ENCODE measurements around the gene MYCN. TPM values are rescaled to one million over a fixed set of nuclear protein-coding genes. Genes with fewer than 3 reads are reported as not detected.
"Not testable (repeated sequence)": the region's sequence is repeated elsewhere in the genome, so short reads cannot be mapped to it uniquely, and the experiment has no call there.

MYCN gene
- total and polyA plus RNA-seq, 2 of the 8 experiments (the other 6 are each of a cell fraction or from before 2014, with no cell fraction given) = 87.8 to 137 TPM

DNA sequence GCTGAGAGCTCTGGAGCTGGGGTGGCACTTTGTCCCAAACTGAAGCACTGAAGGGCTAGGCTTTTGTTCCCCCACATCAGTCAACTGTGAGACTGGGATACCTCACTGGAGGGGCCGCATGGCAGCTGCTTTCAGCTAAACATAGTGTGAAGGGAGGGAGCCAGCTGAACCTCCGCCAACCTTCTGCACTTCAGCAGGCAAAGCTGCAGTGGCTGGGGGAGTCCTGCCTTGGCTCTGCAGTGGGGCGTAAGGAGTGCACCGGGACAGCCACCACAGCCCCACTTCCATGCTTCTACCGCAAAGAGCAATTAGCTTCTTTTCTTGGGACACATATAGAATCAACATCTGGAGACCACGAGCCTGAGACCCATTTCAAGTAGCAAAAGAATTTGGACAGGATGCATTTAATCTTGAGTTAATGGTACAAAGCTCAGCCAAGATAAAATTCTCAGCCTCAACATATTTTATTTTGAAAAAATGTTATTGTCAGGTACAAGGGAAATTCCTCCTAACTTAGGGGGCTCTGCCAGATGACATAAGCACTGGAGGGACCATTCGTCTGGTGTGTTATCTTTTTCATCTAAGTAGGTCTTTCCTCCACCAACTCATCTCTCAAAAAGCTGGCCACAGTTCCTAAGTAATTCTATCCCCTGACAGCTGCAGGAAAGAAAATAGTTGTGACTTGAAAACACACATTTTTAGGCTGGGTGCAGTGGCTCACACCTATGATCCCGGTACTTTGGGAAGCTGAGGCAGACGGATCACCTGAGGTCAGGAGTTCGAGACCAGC, 25.6 kb upstream of the MYCN start (continued):
- TF ChIP-seq, protein P1, sequence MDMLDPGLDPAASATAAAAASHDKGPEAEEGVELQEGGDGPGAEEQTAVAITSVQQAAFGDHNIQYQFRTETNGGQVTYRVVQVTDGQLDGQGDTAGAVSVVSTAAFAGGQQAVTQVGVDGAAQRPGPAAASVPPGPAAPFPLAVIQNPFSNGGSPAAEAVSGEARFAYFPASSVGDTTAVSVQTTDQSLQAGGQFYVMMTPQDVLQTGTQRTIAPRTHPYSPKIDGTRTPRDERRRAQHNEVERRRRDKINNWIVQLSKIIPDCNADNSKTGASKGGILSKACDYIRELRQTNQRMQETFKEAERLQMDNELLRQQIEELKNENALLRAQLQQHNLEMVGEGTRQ (IDR thresholded peaks at IDR 0.05; ENCODE audit: low read length) = no peak
- no peak for TF ChIP-seq CEBPB (IDR thresholded peaks at IDR 0.05; ENCODE audit: low read depth, low read length)
- no peak for TF ChIP-seq POLR2AphosphoS5 (IDR thresholded peaks at IDR 0.05; ENCODE audit: low read depth, low read length)
- no peak for TF ChIP-seq FOSL1 (IDR thresholded peaks at IDR 0.05; ENCODE audit: insufficient read depth, low read depth, low read length)

DNA sequence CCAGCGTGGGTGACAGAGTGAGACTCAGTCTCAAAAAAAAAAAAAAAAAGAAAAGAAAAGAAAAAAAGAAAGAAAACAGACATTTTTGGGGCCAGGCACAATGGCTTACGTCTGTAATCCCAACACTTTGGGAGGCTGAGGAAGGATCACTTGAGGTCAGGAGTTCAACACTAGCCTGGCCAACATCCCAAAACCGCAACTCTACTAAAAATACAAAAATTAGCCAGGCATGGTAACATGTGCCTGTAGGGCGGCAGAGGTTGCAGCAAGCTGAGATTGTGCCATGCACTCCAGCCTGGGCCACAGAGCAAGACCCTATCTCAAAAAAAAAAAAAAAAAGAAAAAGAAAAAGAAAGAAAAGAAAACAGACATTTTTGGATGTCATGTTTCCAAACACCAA, 24.8 kb upstream of the MYCN start:
- H3K23ac ChIP-seq (ENCODE audit: insufficient read length); H3K56ac ChIP-seq (replicated peaks; ENCODE audit: insufficient read length, low read depth, low read length); H2AFZ ChIP-seq (ENCODE audit: low read length); H2BK5ac ChIP-seq (ENCODE audit: low read depth, low read length); H3K9me3 ChIP-seq (ENCODE audit: insufficient read depth in 2 of 2, low read depth in 1 of 2, low read length in 1 of 2); H3K23me2 ChIP-seq (ENCODE audit: low read depth, low read length); H2BK12ac ChIP-seq (ENCODE audit: low read depth, low read length); H4K91ac ChIP-seq (replicated peaks; ENCODE audit: insufficient read length, low read length); H2BK15ac ChIP-seq (ENCODE audit: low read length); H3K14ac ChIP-seq (ENCODE audit: insufficient read length); H3K27me3 ChIP-seq (replicated peaks in 1 of 4; ENCODE audit: control insufficient read depth in 3 of 4, extremely low read depth in 1 of 4, insufficient read depth in 3 of 4, low read length in 3 of 4); H3K79me2 ChIP-seq (ENCODE audit: control insufficient read depth in 1 of 2, insufficient read depth in 2 of 2, low read length in 2 of 2); H4K20me1 ChIP-seq (replicated peaks in 1 of 2; ENCODE audit: control insufficient read depth in 1 of 2, insufficient read depth in 2 of 2, low read length in 2 of 2); H2AK5ac ChIP-seq (ENCODE audit: low read depth, low read length); H4K8ac ChIP-seq (ENCODE audit: extremely low read depth, insufficient read depth, low read length); H3K79me1 ChIP-seq (ENCODE audit: low read depth, low read length); POLR2A ChIA-PET (ENCODE audit: partially characterized antibody); H3K18ac ChIP-seq (ENCODE audit: extremely low read depth, low read length); H4K5ac ChIP-seq (ENCODE audit: insufficient read length, low read depth, low read length); H3K4ac ChIP-seq (replicated peaks; ENCODE audit: insufficient read length, low read depth, low read length); H2BK20ac ChIP-seq (ENCODE audit: low read length); H3K4me3 ChIP-seq (ENCODE audit: extremely low read depth in 1 of 4, insufficient read depth in 2 of 4, low read depth in 3 of 4, low read length in 4 of 4); DNase-seq (ENCODE audit: low read depth in 1 of 2, low spot score in 2 of 2); H3K36me3 ChIP-seq (ENCODE audit: control insufficient read depth in 2 of 4, insufficient read depth in 4 of 4, low read length in 3 of 4); H3K9ac ChIP-seq (replicated peaks in 1 of 4; ENCODE audit: extremely low read depth in 1 of 4, low read depth in 3 of 4, low read length in 3 of 4); FAIRE-seq; H3K4me2 ChIP-seq (ENCODE audit: insufficient read depth in 1 of 2, low read depth in 2 of 2, low read length in 2 of 2); H3K4me1 ChIP-seq (replicated peaks in 1 of 4; ENCODE audit: control insufficient read depth in 3 of 4, insufficient read depth in 4 of 4, low read length in 3 of 4); H2BK120ac ChIP-seq (replicated peaks; ENCODE audit: low read depth, low read length); H3K27ac ChIP-seq (ENCODE audit: low read depth, low read length): not testable (repeated sequence)
- CTCF ChIA-PET (ENCODE audit: partially characterized antibody) = interaction anchor here (1.0 kb wide), 1 partner anchor 25 kb away, joined by 4 read pairs; no protein-coding TSS in a partner anchor
- 85% methylated on average over 3 of the region's 4 CpGs; no CpG with 5 or more reads in 1 of the 2 experiments for WGBS, 2 experiments (ENCODE audit: extremely low coverage in 1 of 2, insufficient coverage in 1 of 2, insufficient read length in 1 of 2, insufficient replicate concordance in 2 of 2, low coverage in 1 of 2, low lambda C conversion rate in 2 of 2, missing lambda C conversion rate in 1 of 2)
